GM12873 (cell line): ENCODE measurements around the gene TAF4.

Experiments used
- TF ChIP-seq, protein P1 (sequence below): IDR thresholded peaks from 2 replicates; pipeline ENCODE4 v1.5.1; 2012; ENCODE audit warnings: low read depth, mild to moderate bottlenecking, moderate library complexity, low read length, control low read depth; ENCODE audit not compliant: insufficient read depth; ENCODE audit errors: missing control alignments

Gene TAF4

GRCh38 chr20:61939691-61940360 lies 125.9 kb downstream of the TAF4 start:
- TF ChIP-seq, protein P1, sequence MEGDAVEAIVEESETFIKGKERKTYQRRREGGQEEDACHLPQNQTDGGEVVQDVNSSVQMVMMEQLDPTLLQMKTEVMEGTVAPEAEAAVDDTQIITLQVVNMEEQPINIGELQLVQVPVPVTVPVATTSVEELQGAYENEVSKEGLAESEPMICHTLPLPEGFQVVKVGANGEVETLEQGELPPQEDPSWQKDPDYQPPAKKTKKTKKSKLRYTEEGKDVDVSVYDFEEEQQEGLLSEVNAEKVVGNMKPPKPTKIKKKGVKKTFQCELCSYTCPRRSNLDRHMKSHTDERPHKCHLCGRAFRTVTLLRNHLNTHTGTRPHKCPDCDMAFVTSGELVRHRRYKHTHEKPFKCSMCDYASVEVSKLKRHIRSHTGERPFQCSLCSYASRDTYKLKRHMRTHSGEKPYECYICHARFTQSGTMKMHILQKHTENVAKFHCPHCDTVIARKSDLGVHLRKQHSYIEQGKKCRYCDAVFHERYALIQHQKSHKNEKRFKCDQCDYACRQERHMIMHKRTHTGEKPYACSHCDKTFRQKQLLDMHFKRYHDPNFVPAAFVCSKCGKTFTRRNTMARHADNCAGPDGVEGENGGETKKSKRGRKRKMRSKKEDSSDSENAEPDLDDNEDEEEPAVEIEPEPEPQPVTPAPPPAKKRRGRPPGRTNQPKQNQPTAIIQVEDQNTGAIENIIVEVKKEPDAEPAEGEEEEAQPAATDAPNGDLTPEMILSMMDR: no peak

DNA sequence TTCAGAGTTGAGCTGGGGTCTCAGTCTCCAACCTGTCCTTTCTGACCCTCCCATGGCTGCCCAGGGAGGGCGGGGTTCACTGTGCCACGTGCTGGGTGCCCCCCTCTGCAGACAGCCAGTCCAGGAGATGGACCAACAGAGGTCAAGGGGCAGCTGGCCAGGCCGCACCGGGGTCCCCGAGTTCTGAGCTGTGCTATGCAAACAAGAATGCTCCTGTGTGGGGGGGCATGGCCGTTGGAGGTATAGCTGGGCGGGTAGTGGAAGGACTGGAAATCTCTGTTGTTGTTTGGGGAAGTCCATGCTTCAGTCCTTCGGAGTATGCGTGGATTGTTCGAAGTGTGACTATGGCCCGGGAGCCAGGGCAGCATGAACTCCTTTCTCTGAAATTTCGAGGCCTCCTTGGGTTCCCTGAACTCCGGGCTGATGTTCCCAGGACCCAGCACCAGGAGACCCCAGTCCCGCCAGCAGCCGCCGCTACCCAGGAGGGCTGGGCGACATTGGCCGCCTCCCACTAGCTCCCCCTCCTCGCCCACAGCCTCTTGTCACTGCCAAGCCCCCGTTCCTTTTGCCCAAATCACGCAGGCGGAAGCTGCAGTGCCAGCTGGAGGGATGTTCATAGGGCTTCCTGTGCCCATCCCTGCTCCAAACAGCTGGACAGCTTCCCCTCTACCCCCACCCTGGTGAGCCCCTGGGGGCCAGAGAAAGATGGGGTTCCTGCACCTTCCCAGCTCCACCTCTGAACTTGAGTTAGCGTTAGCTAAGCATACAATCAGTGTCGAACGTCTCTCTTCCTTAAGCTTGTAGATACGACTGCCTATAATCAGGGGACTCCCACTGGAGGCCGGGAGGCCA lies 126.6 kb downstream of the TAF4 start:
- TF ChIP-seq, protein P1: no peak

GRCh38 chr20:61937963-61938838 lies 127.5 kb downstream of the TAF4 start:
- TF ChIP-seq, protein P1: no peak

DNA sequence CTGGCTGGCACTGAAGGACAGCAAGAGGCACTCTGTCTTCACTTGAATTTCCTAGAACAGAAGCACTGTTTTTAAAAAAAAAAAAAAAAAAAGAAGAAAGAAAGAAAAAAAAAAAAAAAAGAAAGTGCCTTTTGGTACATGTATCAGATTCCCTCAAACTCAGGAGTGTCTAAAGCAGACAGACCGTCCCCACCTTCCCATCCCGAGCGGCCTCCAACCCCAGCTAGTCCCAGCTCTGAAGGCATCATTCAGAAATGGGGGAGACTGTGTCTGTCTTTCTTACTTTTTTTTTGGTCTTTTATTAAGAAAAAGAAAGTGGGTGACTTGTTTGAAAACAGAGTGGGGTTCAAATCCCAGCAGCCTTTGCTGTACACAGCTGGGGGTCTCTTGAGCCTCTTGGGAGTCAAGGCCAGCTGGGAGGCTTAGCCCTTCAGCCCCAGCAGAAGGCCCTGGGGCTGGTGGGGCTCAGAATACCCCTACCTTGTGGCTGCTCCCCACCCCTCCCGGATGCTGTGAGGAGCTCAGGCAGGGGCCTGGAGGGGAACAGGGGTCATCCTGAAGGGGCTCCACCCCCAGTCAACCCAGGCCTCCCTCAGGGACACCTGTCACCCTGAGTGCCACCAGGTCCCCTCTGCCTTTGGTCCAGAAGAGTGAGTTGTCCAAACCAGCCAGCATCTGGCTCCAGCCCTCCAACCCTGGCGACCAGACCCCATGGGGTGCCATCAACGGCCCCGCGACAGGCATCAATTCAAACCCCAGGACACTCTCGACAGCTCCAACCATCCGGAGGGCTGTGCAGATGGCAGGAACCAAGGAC lies 128.3 kb downstream of the TAF4 start:
- TF ChIP-seq, protein P1: no peak

GRCh38 chr20:61936701-61937131 lies 129.0 kb downstream of the TAF4 start:
- TF ChIP-seq, protein P1: no peak

DNA sequence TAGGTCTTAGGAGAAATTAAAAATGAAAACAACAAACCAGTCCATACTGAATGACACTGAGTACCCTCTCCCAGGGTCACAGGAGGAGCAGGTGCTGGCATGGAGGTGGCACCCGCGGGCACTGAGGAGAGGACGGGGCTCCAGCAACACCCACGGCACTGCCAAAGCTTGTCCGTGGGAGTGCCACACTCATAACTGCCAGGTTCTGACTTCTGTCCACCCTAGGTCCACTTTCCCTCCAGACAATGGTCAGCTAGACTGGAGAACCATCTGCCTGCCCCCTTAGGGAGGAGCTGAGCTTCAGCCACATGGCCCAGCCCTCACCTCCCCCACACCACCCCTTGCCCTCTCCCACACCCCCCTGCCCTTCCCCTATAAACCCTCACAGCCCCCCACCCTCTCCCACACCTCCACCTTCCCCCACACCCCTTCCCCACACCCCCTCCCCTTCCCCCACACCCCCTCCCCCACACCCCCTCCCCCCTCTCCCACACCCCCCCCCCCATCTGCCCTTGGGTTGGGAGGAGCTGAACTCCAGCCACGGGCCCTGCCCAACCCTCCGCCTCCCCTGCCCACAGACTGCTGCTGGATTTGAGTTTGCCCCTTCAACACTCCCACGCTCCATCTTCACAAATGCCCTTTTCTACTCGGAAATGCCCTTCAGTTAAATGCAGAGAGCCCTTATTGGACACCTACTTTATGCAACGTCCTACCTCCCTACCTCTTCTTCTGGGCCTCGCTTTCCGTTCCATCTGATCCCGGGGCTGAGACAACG lies 129.6 kb downstream of the TAF4 start:
- TF ChIP-seq, protein P1: no peak
